ENCODE results near the gene UBE3C. TPM values are rescaled to one million over a fixed set of nuclear protein-coding genes. Genes with fewer than 3 reads are reported as not detected.

UBE3C gene
- total RNA-seq, 1 donor from 2014 or later: 69.5 TPM

DNA sequence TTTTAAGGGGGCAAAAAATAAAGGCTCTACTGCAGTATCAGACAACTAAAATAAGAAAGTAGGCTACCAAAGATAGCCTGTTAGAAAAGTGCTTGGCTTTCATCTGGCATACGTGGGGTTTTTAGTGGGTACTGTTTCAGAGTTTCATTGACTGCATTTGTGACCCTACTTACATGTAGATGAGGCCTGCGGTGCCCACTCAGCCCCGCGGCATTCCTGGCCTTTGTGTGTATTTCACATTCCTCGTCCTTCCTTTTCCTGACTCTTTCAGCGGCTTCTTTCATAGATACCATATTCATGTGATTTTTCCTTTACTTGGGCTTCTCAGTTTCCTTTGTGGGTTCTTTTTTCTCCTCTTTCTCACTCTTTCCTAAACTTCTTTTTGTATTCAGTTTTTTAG lies 50.7 kb downstream of the UBE3C start:
- TF ChIP-seq, protein P1, sequence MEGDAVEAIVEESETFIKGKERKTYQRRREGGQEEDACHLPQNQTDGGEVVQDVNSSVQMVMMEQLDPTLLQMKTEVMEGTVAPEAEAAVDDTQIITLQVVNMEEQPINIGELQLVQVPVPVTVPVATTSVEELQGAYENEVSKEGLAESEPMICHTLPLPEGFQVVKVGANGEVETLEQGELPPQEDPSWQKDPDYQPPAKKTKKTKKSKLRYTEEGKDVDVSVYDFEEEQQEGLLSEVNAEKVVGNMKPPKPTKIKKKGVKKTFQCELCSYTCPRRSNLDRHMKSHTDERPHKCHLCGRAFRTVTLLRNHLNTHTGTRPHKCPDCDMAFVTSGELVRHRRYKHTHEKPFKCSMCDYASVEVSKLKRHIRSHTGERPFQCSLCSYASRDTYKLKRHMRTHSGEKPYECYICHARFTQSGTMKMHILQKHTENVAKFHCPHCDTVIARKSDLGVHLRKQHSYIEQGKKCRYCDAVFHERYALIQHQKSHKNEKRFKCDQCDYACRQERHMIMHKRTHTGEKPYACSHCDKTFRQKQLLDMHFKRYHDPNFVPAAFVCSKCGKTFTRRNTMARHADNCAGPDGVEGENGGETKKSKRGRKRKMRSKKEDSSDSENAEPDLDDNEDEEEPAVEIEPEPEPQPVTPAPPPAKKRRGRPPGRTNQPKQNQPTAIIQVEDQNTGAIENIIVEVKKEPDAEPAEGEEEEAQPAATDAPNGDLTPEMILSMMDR (IDR thresholded peaks at IDR 0.05): no peak
- no peak for TF ChIP-seq POLR2A (IDR thresholded peaks at IDR 0.05)
- TF ChIP-seq POLR2AphosphoS5 (IDR thresholded peaks at IDR 0.05; ENCODE audit: insufficient read depth in 1 of 2, low read depth in 1 of 2): no peak
- DNase-seq (ENCODE audit: extremely low spot score in 2 of 2): no peak
- H3K36me3 ChIP-seq: peaks cover 4 to 62% of the 10 kb centered on the region in 2 donors
- no peak overlapping the region for H3K4me3 ChIP-seq
- intact Hi-C loops (cut with DNase I): no loop called here
- H3K9me3 ChIP-seq: no peaks in the 10 kb centered on the region
- H3K27me3 ChIP-seq: no peaks in the 10 kb centered on the region
- H3K4me1 ChIP-seq: no peaks in the 10 kb centered on the region
- no peak overlapping the region for H3K27ac ChIP-seq

DNA sequence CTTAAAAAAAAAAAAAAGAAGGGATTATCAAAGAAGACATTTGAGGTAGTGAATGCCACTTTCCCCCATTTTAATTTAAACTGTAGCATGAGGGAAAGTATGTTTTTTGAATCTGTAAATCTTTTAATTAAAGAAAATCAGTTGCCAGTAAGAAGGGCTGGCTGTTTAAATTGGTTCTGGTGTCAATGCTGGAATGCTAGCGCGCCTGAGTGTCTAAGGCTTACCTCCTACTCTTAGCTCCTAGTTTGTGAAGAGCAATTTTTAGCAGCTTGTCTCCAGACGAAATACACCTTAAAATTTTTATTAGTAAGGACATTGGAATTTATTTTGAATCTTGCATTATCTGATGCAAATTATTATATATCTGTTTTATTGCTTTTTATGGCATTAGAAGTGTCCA lies 54.1 kb downstream of the UBE3C start:
- intact Hi-C loops (cut with DNase I): no loop called here
- Histone ChIP-seq H3K4me3 (no peak overlapping the region), H3K36me3 (peaks cover 4 to 43% of the 10 kb centered on the region in 2 donors), H3K4me1 (no peaks in the 10 kb centered on the region), H3K27me3 (no peaks in the 10 kb centered on the region), H3K27ac (no peak overlapping the region), H3K9me3 (no peaks in the 10 kb centered on the region)
- TF ChIP-seq POLR2AphosphoS5 (IDR thresholded peaks at IDR 0.05; ENCODE audit: insufficient read depth in 1 of 2, low read depth in 1 of 2) (no peak), POLR2A (IDR thresholded peaks at IDR 0.05) (no peak)
- TF ChIP-seq, protein P1 (IDR thresholded peaks at IDR 0.05): no peak
- DNase-seq (ENCODE audit: extremely low spot score in 2 of 2): no peak

DNA sequence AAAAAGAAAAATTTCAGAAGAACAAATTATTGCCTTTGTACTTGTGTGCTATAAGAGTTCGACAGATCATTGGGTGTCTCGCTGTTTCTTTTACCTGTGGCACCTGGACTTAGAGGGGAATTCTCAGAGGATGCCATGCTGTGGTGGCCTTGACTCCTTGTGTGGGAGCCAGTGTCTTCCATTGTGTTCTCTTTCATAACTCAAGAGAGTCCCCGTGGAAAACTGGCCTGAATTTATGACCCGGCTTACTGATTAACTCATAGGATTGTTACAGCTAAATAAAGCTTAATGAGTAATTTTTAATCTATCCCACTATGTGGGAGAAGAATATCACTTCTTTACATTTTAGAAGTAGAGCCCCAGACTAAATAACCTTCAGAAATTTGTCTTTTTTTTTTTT lies 54.5 kb downstream of the UBE3C start:
- H3K27ac ChIP-seq: no peak overlapping the region
- no peaks in the 10 kb centered on the region for H3K27me3 ChIP-seq
- TF ChIP-seq, protein P1 (IDR thresholded peaks at IDR 0.05): no peak
- TF ChIP-seq POLR2A (IDR thresholded peaks at IDR 0.05): no peak
- TF ChIP-seq POLR2AphosphoS5 (IDR thresholded peaks at IDR 0.05; ENCODE audit: insufficient read depth in 1 of 2, low read depth in 1 of 2): no peak
- peaks cover 4 to 43% of the 10 kb centered on the region in 2 donors for H3K36me3 ChIP-seq
- H3K4me1 ChIP-seq: no peaks in the 10 kb centered on the region
- intact Hi-C loops (cut with DNase I): no loop called here
- no peak for DNase-seq (ENCODE audit: extremely low spot score in 2 of 2)
- H3K9me3 ChIP-seq: no peaks in the 10 kb centered on the region
- H3K4me3 ChIP-seq: no peak overlapping the region

DNA sequence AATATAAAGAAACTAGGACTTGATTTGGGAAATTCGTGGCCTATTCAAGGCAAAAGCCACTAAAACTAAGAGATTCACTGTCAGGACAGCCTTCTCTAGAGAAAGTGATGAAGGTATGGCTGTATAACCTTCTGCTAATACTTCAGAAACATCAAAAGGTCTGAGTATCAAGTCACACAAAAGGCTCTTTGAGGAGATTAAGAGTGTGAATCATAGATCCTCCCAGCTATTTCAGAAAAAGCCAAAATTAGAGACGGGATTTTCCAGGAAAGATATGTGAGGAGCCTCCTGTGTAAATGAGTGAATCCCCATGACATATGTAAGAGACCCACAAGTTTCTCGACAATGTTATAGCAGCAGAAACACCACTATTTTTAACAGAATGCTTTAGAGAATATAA lies 56.2 kb downstream of the UBE3C start:
- intact Hi-C loops (cut with DNase I): no loop called here
- H3K4me3 ChIP-seq: no peak overlapping the region
- no peaks in the 10 kb centered on the region for H3K27me3 ChIP-seq
- TF ChIP-seq, protein P1 (IDR thresholded peaks at IDR 0.05): no peak
- TF ChIP-seq POLR2AphosphoS5 (IDR thresholded peaks at IDR 0.05; ENCODE audit: insufficient read depth in 1 of 2, low read depth in 1 of 2) (no peak), POLR2A (IDR thresholded peaks at IDR 0.05) (no peak)
- peaks cover 0 to 32% of the 10 kb centered on the region in 2 donors for H3K36me3 ChIP-seq
- H3K9me3 ChIP-seq: no peaks in the 10 kb centered on the region
- H3K27ac ChIP-seq: no peak overlapping the region
- no peak for DNase-seq (ENCODE audit: extremely low spot score in 2 of 2)
- H3K4me1 ChIP-seq: no peaks in the 10 kb centered on the region

DNA sequence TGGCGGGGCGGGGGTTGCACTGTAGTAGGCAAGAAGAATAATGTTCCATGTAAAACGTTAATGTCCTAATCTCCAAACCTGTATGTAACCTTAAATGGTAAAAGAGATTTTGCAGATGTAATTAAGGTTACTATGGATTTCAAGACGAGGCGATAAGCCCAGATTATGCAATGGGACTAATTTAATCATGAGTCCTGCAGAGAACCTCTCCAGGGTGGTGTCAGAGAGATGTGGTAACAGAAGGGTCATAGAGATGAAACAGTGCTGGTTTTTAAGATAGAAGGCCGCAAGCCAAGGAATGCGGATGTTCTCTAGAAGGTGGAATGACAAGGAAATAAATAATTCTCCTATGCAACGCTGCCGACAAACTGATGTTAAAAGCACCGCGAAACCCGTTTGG lies 57.1 kb downstream of the UBE3C start:
- no peak overlapping the region for H3K4me3 ChIP-seq
- DNase-seq (ENCODE audit: extremely low spot score in 2 of 2): no peak
- no peaks in the 10 kb centered on the region for H3K9me3 ChIP-seq
- TF ChIP-seq POLR2AphosphoS5 (IDR thresholded peaks at IDR 0.05; ENCODE audit: insufficient read depth in 1 of 2, low read depth in 1 of 2) (no peak), POLR2A (IDR thresholded peaks at IDR 0.05) (no peak)
- TF ChIP-seq, protein P1 (IDR thresholded peaks at IDR 0.05): no peak
- peaks cover 0 to 22% of the 10 kb centered on the region in 2 donors for H3K36me3 ChIP-seq
- intact Hi-C loops (cut with DNase I): no loop called here
- H3K27ac ChIP-seq: no peak overlapping the region
- H3K4me1 ChIP-seq: no peaks in the 10 kb centered on the region
- H3K27me3 ChIP-seq: no peaks in the 10 kb centered on the region

Data from vagina (tissue), 2 donors.